Activated CD8-positive, alpha-beta memory T cell treated with anti-CD3 and anti-CD28 coated beads, Interleukin-2, amount 50 U/mL, for 48 hours (primary cell): ENCODE measurements around the gene C19orf67.

ENCODE experiments used
- DNase-seq: peaks from one replicate; pipeline ENCODE4 v3.0.0-alpha.2; 2020

Gene C19orf67

GRCh38 chr19:14107581-14108461, 22.2 kb upstream of the C19orf67 start:
- no peak for DNase-seq

GRCh38 chr19:14106840-14107239, 21.3 kb upstream of the C19orf67 start:
- DNase-seq = no peak

GRCh38 chr19:14105680-14106079, 20.1 kb upstream of the C19orf67 start:
- DNase-seq = no peak

GRCh38 chr19:14103310-14103709, 17.7 kb upstream of the C19orf67 start:
- DNase-seq = no peak

GRCh38 chr19:14102756-14103155, 17.2 kb upstream of the C19orf67 start:
- no peak for DNase-seq

- no peak for DNase-seq
Observed at GRCh38 chr19:14102102-14102696, 16.6 kb upstream of the C19orf67 start.

GRCh38 chr19:14101003-14101545, 15.5 kb upstream of the C19orf67 start:
- DNase-seq = no peak

- no peak for DNase-seq
Observed at GRCh38 chr19:14097532-14098151, 12.1 kb upstream of the C19orf67 start.

GRCh38 chr19:14096272-14096992, 10.8 kb upstream of the C19orf67 start:
- no peak for DNase-seq

- DNase-seq = no peak
Observed at GRCh38 chr19:14094854-14095253, 9.3 kb upstream of the C19orf67 start.

- no peak for DNase-seq
Observed at GRCh38 chr19:14093117-14093823, 7.7 kb upstream of the C19orf67 start.

- DNase-seq = peak; percentile 77
Observed at GRCh38 chr19:14091813-14092462, 6.4 kb upstream of the C19orf67 start.

GRCh38 chr19:14091081-14091812, 5.7 kb upstream of the C19orf67 start:
- DNase-seq = peak; percentile 86

GRCh38 chr19:14090509-14091080, 5.0 kb upstream of the C19orf67 start, which contains the start of gene SAMD1:
TSS of gene SAMD1 (minus strand) at chr19:14090751.
- no peak for DNase-seq

- peak; percentile 80 for DNase-seq
Observed at GRCh38 chr19:14089662-14090508, 4.3 kb upstream of the C19orf67 start.

GRCh38 chr19:14089412-14089661, 3.8 kb upstream of the C19orf67 start:
- no peak for DNase-seq

- DNase-seq = no peak
Observed at GRCh38 chr19:14088634-14089411, 3.2 kb upstream of the C19orf67 start.

- DNase-seq = no peak
Observed at GRCh38 chr19:14086098-14086497, 515 bp upstream of the C19orf67 start.

- DNase-seq = no peak
Observed at GRCh38 chr19:14082675-14082960, 3.0 kb downstream of the C19orf67 start.
